Activated CD4-positive, alpha-beta T cell treated with anti-CD3 and anti-CD28 coated beads, Interleukin-2, amount 50 U/mL, for 4 hours (primary cell): ENCODE results near the gene FAM131A.

Experiments
- DNase-seq, 2 experiments: peaks; one replicate each; pipeline ENCODE4 v3.0.0-alpha.2; 2020

Gene FAM131A

DNA sequence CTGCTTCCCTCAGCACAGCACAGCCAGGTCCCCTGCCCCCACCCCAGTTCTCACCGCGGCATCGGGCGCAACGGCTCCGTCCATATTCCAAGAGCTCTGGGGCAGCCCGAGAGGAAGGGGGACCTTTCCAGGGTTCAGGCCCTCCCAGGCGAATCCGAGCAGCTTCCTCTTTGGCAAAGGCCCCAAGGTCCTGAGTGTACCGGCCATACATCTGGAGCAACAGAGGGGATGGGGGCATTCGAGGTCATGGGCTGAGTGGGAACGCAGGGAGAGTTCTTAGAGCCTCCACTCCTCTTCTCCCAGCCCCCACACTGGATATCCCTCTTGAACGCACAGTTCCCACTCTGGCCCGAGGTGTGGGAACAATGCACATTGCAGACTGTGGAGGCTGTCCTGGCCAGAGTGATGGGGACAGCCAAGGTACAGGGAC lies 21.5 kb downstream of the FAM131A start:
- no peak for DNase-seq

GRCh38 chr3:184359610-184360009 lies 22.2 kb downstream of the FAM131A start:
- DNase-seq = no peak

DNA sequence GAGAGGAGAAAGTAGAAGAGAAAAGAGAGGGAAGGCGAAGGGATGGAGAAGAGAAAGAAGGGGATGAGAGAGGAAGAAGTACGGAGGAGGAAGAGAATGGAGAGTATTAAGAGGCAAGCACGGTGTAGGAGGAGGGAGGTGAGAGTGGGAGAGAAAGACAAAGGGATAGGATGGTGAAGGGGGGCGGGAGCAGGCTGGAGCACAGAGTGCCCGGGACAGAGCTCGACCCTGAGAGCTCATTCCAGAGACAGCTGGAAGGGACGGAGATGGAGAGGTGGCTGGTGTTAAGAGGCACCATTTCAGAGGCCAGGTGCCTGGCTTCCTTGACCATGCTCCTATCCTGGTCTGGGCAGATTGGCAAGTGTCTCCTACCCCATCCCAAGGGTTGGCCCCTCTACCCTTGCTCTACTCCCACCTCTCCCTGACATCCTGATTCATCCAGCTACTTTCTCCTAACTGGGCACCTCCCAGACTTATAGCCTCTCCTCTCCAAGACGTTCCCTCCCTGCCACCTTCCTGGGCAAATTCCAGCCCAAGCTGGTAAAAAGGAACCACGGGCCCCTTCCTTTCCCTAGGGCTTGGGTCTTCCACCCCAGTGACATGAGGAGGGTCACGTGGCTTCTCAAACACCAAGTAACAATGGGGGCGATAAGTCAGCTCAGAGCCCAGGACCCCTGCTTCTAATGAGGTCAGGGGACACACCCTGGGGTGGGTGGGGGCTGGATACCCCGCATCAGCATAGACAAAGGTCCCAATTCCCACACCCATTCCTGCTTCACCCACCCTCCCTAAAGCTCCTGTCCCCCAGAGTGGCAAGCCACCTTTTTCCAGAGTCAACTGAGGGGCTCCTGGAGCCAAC lies 22.9 kb downstream of the FAM131A start:
- DNase-seq = no peak

- no peak for DNase-seq
These were observed 23.6 kb downstream of the FAM131A start for GRCh38 chr3:184360929-184361531.

DNA sequence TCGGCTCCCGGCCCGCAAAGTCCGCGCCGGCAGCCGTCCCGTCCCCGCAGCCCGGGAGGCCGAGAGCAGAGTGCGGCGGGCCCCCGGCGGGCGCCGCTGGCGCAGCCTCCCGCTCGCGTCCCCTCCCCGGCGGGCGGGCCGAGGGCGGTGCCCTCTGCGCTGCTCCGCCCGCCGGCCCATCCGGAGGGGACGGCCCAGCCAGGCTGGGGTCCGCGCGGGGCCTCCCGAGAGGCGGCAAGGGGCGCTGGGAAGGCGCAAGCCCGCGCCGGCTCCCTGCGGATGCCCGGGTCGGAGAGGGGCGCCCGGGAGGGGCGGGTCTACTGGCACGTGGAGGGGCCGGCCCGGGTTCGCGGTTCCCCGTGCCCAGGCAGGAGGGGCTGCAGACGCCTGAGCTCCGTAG lies 24.1 kb downstream of the FAM131A start, which contains the start of the genes CLCN2 and POLR2H:
CLCN2 (minus strand) TSS at position 74 of the 400 bp plus-strand sequence. CDS start 126 bp downstream, outside the sequence.
POLR2H (plus strand) TSS at position 179 of the 400 bp plus-strand sequence. CDS start 1,783 bp downstream, outside the sequence.
- peak; percentile 20 to 26 for DNase-seq

DNA sequence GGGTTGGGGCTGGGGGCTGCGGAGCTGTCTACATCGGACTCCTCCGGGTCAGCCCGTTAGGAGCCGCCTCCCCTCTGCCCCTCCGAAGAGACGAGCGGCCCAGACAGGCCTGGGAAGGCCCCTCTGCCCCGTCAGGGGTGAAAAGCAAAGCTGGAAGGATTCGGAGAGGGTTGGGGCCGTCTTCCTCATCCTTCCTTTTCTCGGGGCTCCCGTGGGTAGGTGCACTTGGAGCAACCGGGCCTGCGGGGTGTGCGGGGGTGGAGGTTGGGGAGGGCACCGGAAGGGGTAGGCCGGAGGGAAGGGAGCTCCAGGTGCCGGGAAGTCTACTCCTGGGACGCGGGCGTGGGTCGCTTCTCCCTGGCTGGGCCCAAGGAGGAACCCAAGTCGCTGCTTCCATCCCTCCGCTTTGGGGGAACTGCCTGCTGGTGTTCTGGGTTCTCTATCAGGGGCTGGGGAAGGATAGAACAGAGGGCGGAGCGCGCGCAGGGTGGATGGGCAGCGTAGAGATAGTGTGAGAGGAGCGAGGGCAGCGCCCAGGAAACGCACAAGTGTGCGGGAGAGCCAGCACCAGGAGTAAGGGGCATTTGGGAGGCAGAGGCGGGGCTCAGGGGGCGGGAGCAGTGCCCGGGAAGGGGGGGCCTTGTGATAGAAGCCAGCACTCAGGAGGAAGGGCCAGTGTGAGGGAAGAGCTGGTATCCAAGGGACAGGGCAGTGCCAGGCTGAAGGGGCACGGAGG lies 24.7 kb downstream of the FAM131A start:
- peak; percentile 22 to 27 for DNase-seq

DNA sequence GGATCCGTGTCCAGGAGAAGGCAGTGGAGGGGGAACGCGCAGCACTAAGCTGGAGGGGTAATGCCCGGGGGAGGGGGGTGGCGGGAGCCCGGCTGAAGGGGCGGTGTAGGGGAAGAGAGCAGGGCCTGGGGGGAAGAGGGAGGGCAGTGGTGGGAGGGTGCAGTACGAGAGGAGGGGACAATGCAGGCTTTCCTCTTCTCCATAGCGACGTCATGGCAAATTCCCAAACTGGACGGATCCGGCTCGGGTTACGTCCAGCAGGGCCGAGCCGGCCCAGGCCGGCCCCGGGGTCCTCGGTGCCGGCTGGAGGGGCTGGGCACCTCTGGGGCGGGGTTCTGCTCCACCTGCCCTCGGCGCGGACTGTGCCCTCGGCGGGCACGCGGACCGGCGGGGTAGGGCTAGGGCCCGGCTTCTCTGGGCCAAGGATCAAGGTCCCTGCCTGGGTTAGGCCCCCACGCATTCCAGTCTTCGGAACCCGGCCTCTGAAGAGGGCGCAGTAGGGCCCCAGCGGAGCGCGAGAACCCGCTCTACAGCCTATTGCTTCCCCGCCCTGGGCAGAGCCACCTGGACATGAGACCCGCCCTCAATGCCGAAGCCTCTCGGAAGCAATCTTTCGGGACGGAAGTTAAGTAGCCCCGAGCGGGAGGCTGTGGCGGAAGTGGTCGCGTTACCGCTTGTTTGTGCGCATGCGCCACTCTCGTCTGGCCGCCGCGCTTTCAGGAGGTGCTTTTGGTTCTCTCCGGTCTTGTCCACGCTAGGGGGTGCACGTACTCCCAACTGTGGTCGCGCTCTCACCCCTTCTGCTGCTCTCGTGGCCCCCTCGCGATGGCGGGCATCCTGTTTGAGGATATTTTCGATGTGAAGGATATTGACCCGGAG lies 25.5 kb downstream of the FAM131A start:
- peak; percentile 86 to 89 for DNase-seq

DNA sequence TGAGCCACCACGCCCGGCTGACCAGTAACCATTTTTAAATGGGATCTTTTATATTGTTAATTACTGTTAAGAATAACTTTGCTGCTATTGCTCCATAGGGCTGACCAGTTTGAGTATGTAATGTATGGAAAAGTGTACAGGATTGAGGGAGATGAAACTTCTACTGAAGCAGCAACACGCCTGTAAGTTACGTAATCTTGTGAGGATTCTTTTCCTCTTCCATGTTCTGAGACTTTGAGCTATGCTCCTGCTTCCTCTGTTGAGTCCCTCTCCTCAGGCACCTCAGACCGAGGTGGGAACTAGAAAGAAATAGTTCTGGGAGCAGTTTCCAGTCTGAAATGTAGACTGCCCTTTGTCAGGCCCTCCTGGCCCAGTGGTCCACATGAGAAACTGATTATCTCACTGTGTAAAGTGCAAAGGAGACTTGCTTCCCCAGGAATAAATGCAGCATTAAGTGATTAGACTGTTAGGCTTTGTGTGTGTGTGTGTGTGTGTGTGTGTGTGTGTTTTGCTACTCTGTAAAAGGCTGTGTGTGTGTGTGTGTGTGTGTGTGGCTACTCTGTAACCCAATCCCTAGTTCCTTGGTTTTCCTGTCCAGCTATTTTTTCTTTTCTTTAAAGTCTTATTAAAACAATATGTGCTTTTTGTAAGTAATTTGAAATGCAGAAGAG lies 29.4 kb downstream of the FAM131A start:
- DNase-seq = no peak

DNA sequence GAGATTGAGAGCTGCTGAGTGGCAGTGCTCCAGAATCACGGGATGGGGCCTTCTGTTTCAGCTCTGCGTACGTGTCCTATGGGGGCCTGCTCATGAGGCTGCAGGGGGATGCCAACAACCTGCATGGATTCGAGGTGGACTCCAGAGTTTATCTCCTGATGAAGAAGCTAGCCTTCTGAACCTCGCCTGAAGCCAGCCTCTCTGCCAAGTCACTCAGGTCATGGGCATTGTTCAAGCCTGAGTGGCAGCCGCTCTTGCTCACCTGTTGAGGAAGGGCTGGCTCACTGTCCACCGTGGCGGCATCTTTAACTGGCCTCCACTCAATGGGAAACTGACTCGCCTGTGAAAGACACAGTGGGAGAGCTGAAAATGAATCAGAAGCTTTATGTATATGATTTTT lies 30.7 kb downstream of the FAM131A start:
- no peak for DNase-seq

GRCh38 chr3:184368586-184369183 lies 31.3 kb downstream of the FAM131A start:
- DNase-seq = no peak

- peak; percentile 48 to 52 for DNase-seq
These were observed 34.2 kb downstream of the FAM131A start for GRCh38 chr3:184371570-184372018.

- no peak for DNase-seq
These were observed 35.0 kb downstream of the FAM131A start for GRCh38 chr3:184372296-184372821.

DNA sequence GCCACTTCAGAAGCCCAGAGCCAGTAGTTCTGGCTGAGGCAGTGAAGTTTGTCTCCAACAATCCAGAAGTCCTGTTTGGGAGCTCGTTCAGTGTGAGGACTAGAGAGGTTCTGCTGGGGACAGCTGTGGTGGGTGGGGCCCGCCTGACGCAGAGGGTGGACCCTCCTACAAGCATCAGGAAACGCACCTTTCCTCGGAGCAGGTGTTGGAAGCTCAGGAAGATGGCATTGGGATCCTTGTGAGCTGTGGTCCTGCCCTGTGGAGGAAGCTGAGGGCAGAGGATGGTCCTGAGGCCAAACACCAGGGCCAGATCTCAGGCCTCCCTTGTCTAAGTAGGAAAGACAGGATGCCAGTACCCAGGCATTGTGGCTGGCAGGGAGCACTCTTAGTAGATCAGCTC lies 35.5 kb downstream of the FAM131A start:
- DNase-seq = no peak

DNA sequence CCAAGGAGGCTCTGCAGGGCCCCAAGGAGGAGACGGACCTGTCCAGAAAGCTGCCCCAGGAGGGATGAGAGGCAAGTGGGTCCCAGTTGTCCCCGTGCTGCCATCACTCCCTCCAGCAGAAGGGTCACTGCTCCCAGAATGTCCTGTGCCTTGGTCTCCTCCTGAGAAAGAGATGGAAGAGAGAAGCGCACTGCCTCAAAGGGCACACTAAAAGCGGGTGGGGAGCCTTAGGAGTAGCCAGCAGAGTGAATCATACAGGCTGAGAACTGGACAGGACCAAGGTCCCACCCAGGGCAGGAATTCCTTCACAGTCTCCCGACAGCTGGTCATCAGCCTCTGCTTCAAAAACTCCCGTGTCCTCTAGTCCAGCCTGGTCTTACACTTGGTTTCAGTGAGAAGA lies 36.0 kb downstream of the FAM131A start:
- DNase-seq = no peak

- DNase-seq = no peak
These were observed 38.5 kb downstream of the FAM131A start for GRCh38 chr3:184375747-184376461.

GRCh38 chr3:184377374-184377773 lies 40.0 kb downstream of the FAM131A start:
- no peak for DNase-seq

DNA sequence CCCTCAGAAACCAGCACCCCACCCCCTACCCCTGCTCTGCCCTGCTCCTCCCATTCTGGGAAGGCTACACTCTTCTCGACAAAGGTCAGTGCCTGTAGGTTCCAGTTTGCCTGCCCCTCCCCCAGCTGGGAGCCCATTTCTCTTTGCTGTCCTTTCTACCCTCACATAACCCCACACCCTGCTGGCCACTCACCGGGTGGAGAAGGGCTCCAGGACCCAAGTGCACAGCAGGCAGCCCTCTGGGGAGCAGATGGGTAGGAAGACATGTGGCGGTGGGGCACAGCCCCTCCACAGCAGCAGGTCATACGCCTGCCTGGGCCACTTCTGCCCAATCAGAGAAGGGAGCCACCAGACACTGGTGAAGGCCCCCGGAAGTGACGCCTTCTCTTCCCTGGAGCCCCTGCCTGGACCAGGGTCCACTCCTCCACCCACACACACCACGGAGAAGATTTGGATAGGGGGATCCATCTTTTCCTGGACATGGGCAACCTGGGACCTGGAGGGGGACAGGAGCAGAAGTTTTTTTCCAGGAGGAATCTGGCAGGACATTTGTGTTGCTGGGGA lies 40.6 kb downstream of the FAM131A start, which contains the start of gene THPO:
THPO (minus strand) TSS at position 326 of the 564 bp plus-strand sequence. CDS start 1,948 bp downstream, outside the sequence.
- no peak for DNase-seq

GRCh38 chr3:184378651-184379357 lies 41.4 kb downstream of the FAM131A start:
- DNase-seq = no peak
